ENCODE data around the gene HBEGF.
A peak's percentile ranks its signal among the peaks of the same experiment; 100 is the strongest.

Gene HBEGF

DNA sequence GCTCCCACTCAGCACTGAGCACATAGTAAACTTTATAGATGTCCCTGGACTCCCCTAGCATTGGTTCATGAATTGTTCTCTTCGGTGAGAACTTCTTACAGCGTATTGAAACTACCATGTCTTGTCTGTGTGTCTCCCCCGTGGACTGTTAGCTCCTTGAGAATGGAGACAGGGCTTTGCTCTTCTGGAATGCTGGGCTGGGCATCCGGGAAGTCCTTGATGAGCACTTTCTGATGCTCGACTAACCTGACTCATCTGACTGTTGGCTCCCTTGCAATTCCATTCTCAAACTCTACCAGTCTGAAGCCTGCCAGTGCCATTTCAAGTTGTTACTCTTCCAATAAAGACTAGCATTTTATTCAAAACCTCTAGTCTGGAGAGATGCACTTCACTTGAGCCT, 28.5 kb downstream of the HBEGF start:
- TF ChIP-seq, protein P1, sequence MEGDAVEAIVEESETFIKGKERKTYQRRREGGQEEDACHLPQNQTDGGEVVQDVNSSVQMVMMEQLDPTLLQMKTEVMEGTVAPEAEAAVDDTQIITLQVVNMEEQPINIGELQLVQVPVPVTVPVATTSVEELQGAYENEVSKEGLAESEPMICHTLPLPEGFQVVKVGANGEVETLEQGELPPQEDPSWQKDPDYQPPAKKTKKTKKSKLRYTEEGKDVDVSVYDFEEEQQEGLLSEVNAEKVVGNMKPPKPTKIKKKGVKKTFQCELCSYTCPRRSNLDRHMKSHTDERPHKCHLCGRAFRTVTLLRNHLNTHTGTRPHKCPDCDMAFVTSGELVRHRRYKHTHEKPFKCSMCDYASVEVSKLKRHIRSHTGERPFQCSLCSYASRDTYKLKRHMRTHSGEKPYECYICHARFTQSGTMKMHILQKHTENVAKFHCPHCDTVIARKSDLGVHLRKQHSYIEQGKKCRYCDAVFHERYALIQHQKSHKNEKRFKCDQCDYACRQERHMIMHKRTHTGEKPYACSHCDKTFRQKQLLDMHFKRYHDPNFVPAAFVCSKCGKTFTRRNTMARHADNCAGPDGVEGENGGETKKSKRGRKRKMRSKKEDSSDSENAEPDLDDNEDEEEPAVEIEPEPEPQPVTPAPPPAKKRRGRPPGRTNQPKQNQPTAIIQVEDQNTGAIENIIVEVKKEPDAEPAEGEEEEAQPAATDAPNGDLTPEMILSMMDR (IDR thresholded peaks at IDR 0.05; ENCODE audit: low read depth, low read length): no peak
- no peak for TF ChIP-seq EZH2phosphoT487 (IDR thresholded peaks at IDR 0.05; ENCODE audit: low read depth)
- Histone ChIP-seq H3K36me3 (replicated peaks; ENCODE audit: low read depth, low read length) (no peaks in the 10 kb centered on the region), H3K79me2 (ENCODE audit: low read length) (no peaks in the 10 kb centered on the region), H3K9me3 (ENCODE audit: insufficient read depth, low read length) (no peaks in the 10 kb centered on the region), H3K4me1 (ENCODE audit: low read length) (no peaks in the 10 kb centered on the region), H3K4me3 (ENCODE audit: low read length) (no peak overlapping the region), H2AFZ (ENCODE audit: low read depth, low read length) (no peak overlapping the region), H3K27me3 (ENCODE audit: low read depth, low read length) (no peaks in the 10 kb centered on the region), H4K20me1 (ENCODE audit: insufficient read depth, low read length) (no peaks in the 10 kb centered on the region), H3K4me2 (ENCODE audit: low read length) (no peak overlapping the region), H3K9ac (ENCODE audit: low read length) (no peak overlapping the region), H3K27ac (ENCODE audit: low read length) (no peak overlapping the region)

DNA sequence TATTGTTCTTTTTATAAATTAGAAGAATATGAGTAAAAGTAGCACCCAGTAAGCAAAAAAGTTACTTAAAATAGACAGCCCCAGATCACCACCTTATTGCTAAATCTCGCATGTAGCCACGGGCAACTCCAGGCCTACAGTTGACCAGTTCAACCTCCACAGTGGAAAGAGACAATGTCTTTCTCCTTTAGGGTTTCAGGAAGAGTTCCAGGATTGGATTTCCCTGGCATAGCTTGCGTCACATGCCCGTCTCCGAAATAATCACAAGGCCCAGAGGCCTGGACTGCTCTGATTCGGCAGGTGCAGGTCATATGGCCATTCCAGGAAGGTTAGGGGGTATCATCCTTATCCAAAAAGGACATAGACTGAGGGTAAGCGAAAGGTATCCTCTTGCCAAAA, 33.6 kb downstream of the HBEGF start:
- H4K20me1 ChIP-seq (ENCODE audit: insufficient read depth, low read length): no peaks in the 10 kb centered on the region
- no peak overlapping the region for H3K9ac ChIP-seq (ENCODE audit: low read length)
- H3K4me2 ChIP-seq (ENCODE audit: low read length): no peak overlapping the region
- no peak overlapping the region for H3K27ac ChIP-seq (ENCODE audit: low read length)
- no peaks in the 10 kb centered on the region for H3K4me1 ChIP-seq (ENCODE audit: low read length)
- no peaks in the 10 kb centered on the region for H3K79me2 ChIP-seq (ENCODE audit: low read length)
- no peaks in the 10 kb centered on the region for H3K9me3 ChIP-seq (ENCODE audit: insufficient read depth, low read length)
- H2AFZ ChIP-seq (ENCODE audit: low read depth, low read length): no peak overlapping the region
- no peaks in the 10 kb centered on the region for H3K36me3 ChIP-seq (replicated peaks; ENCODE audit: low read depth, low read length)
- TF ChIP-seq, protein P1 (IDR thresholded peaks at IDR 0.05; ENCODE audit: low read depth, low read length): no peak
- TF ChIP-seq EZH2phosphoT487 (IDR thresholded peaks at IDR 0.05; ENCODE audit: low read depth): no peak
- H3K4me3 ChIP-seq (ENCODE audit: low read length): no peak overlapping the region
- no peaks in the 10 kb centered on the region for H3K27me3 ChIP-seq (ENCODE audit: low read depth, low read length)

DNA sequence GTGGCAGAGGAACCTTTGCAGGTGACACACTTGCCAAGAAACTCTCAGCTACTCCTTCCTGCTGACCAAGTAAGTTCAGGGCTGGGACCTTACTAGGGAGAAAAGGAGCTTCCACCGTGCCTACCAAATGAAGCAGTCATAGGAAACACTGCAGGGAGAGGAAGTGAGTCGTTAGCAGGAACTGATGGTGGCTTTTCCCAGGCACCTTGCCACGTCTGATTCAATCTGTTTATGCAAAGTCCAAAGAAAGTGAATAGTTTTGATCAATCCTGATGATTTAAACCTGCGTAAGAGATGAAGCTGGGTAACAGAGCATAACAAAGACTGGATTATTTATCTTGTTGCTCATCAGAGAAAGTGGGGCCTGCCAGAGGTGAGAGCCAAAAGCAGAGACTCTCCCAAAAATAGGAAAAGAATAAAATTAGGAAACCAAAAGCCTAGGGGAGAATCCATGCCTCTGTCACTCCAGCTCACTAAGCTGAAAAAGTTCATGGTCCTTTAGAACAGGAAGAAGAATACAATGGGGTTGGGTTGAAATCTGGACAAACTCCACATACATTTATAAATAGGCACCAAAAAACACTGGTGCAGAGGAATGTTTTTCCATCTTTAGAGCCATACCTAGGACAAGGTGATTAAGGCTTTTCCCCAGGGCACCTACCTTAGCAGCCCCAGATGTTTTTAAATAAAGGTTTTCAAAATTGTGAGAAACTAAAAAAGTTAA, 34.2 kb downstream of the HBEGF start:
- Histone ChIP-seq H3K79me2 (ENCODE audit: low read length) (no peaks in the 10 kb centered on the region), H2AFZ (ENCODE audit: low read depth, low read length) (peak overlapping the region; percentile 6; the same call in 1 of the 2 replicates), H3K27ac (ENCODE audit: low read length) (no peak overlapping the region), H3K4me1 (ENCODE audit: low read length) (no peaks in the 10 kb centered on the region), H3K9ac (ENCODE audit: low read length) (no peak overlapping the region), H4K20me1 (ENCODE audit: insufficient read depth, low read length) (no peaks in the 10 kb centered on the region), H3K4me3 (ENCODE audit: low read length) (no peak overlapping the region), H3K36me3 (replicated peaks; ENCODE audit: low read depth, low read length) (no peaks in the 10 kb centered on the region), H3K27me3 (ENCODE audit: low read depth, low read length) (no peaks in the 10 kb centered on the region), H3K4me2 (ENCODE audit: low read length) (no peak overlapping the region), H3K9me3 (ENCODE audit: insufficient read depth, low read length) (no peaks in the 10 kb centered on the region)
- TF ChIP-seq, protein P1 (IDR thresholded peaks at IDR 0.05; ENCODE audit: low read depth, low read length): no peak
- no peak for TF ChIP-seq EZH2phosphoT487 (IDR thresholded peaks at IDR 0.05; ENCODE audit: low read depth)

DNA sequence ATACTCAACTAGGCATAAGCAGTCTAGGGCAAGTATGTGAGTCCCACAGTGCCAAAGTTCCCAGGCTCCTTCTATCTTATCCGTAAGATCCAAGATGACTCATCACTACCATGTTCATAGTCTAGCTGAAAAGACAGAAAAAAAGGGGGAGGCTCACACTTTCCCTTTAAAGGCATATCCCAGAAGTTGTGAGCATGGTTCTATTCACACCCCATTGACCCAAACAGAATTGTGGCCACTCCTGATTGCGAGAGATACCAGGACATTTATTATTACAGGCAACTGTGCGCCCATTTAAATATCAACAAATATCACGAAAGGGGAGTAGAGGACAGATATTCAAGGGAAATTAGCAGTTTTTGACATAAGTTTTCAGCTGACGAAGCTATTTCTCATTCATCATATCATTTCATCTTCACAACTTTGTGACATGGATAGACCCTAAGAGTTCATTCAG, 35.4 kb downstream of the HBEGF start:
- Histone ChIP-seq H3K4me3 (ENCODE audit: low read length) (no peak overlapping the region), H3K79me2 (ENCODE audit: low read length) (no peaks in the 10 kb centered on the region), H2AFZ (ENCODE audit: low read depth, low read length) (no peak overlapping the region), H3K4me2 (ENCODE audit: low read length) (no peak overlapping the region), H3K9me3 (ENCODE audit: insufficient read depth, low read length) (no peaks in the 10 kb centered on the region), H3K27me3 (ENCODE audit: low read depth, low read length) (no peaks in the 10 kb centered on the region), H4K20me1 (ENCODE audit: insufficient read depth, low read length) (no peaks in the 10 kb centered on the region), H3K9ac (ENCODE audit: low read length) (no peak overlapping the region), H3K36me3 (replicated peaks; ENCODE audit: low read depth, low read length) (no peaks in the 10 kb centered on the region), H3K27ac (ENCODE audit: low read length) (no peak overlapping the region), H3K4me1 (ENCODE audit: low read length) (no peaks in the 10 kb centered on the region)
- no peak for TF ChIP-seq EZH2phosphoT487 (IDR thresholded peaks at IDR 0.05; ENCODE audit: low read depth)
- TF ChIP-seq, protein P1 (IDR thresholded peaks at IDR 0.05; ENCODE audit: low read depth, low read length): no peak

Data from OCI-LY3 (cell line).